CD4-positive, alpha-beta T cell treated with Interleukin-1 beta for 1 hour (primary cell): ENCODE measurements around the gene ZNF112.
"Not testable (repeated sequence)": the region's sequence is repeated elsewhere in the genome, so short reads cannot be mapped to it uniquely, and the experiment has no call there.

Source experiments
- DNase-seq, 2 donors: peaks; one replicate each; pipeline ENCODE4 v3.0.0-alpha.2; 2020 to 2022

The ZNF112 gene

GRCh38 chr19:44356383-44357111 is at the start of gene ZNF112:
TSS of gene ZNF112 (minus strand) at chr19:44356680. CDS start at chr19:44340539, 16,141 bp downstream.
- peak in 1 of 2 donors; percentile 33 for DNase-seq

- peak; percentile 77 to 87 for DNase-seq
These were observed 44.9 kb upstream of the ZNF112 start, which contains the start of gene ZNF285 for GRCh38 chr19:44401139-44402115. TSS of gene ZNF285 (minus strand) at chr19:44401608. CDS start at chr19:44397213, 4,395 bp downstream.

GRCh38 chr19:44389268-44389667 is 32.8 kb upstream of the ZNF112 start:
- DNase-seq, result not testable (repeated sequence)

- DNase-seq, result no peak
These were observed 18.3 kb upstream of the ZNF112 start for GRCh38 chr19:44374789-44375188.

- DNase-seq, result no peak
These were observed 15.5 kb upstream of the ZNF112 start for GRCh38 chr19:44371815-44372480.

- DNase-seq, result no peak
These were observed 10.5 kb upstream of the ZNF112 start for GRCh38 chr19:44367024-44367423.

- DNase-seq, result no peak
These were observed 9.9 kb downstream of the ZNF112 start for GRCh38 chr19:44346556-44346955.

GRCh38 chr19:44345959-44346358 is 10.5 kb downstream of the ZNF112 start:
- DNase-seq, result no peak

- DNase-seq, result peak in 1 of 2 donors; percentile 13
These were observed 12.2 kb downstream of the ZNF112 start for GRCh38 chr19:44344255-44344654.

- no peak for DNase-seq
These were observed 14.7 kb downstream of the ZNF112 start for GRCh38 chr19:44341794-44342193.

- DNase-seq, result not testable (repeated sequence)
These were observed 21.8 kb downstream of the ZNF112 start for GRCh38 chr19:44334639-44335038.

- no peak for DNase-seq
These were observed 24.3 kb downstream of the ZNF112 start for GRCh38 chr19:44332145-44332544.

- DNase-seq, result no peak
These were observed 40.6 kb downstream of the ZNF112 start for GRCh38 chr19:44315883-44316282.

- DNase-seq, result no peak
These were observed 43.2 kb downstream of the ZNF112 start for GRCh38 chr19:44313231-44313630.

GRCh38 chr19:44308011-44308410 is 48.5 kb downstream of the ZNF112 start:
- DNase-seq, result no peak

- no peak for DNase-seq
These were observed 50.2 kb downstream of the ZNF112 start for GRCh38 chr19:44306283-44306682.

GRCh38 chr19:44305457-44305856 is 51.0 kb downstream of the ZNF112 start:
- DNase-seq, result no peak

GRCh38 chr19:44304659-44305193 is 51.8 kb downstream of the ZNF112 start, which contains the start of gene ZNF235:
TSS of gene ZNF235 (minus strand) at chr19:44305025. CDS start at chr19:44303404, 1,621 bp downstream.
- peak; percentile 79 to 81 for DNase-seq

GRCh38 chr19:44303976-44304568 is 52.4 kb downstream of the ZNF112 start:
- no peak for DNase-seq

GRCh38 chr19:44303320-44303719 is 53.2 kb downstream of the ZNF112 start:
- no peak for DNase-seq

- DNase-seq, result no peak
These were observed 71.5 kb downstream of the ZNF112 start for GRCh38 chr19:44284968-44285367.

- no peak for DNase-seq
These were observed 73.6 kb downstream of the ZNF112 start for GRCh38 chr19:44282846-44283245.
